ENCODE results near the gene DENND1A.

DNA sequence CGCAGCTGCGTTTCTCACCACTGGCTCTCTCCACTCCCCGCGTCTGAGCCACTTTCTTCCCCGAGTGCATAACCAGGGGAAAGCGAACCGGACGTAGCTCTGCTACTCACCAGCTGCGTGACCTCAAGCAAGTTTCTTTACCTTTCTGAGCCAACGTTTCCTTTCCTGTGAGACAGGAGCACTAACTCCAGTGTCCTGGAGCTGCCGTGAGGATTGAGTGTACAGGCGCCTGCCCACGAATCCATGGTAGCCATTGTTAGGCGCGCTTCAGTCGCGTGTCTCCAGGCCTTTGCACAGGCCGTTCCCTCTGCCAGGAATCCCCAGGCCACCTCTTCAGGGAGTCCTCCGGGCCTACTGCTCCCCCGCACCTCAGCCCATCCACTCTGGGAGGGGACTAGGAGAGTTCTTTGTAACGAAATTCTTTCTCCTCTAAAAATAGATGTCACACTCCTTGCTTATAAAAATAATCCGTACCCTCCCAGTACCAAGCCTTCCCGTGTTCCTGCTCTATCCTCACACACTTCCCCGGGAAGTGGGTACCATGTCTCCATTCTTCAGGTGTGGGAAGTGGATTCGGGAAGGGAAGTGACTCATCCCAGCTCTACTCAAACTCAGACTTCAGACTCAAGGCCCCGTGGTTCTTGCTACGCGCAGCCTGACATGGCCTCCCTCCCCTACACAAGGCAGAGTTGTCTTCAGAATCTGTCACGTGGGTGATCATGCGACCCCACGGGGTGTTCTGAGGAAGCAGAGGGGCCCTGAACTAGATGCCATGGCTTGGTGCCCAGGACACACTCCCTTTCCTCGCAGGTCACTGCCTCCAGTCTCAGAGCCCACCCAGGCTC is 590.0 kb downstream of the DENND1A start:
- no peak for TF ChIP-seq EZH2 (IDR thresholded peaks at IDR 0.05)
- no peak for TF ChIP-seq POLR2AphosphoS5 (IDR thresholded peaks at IDR 0.05; ENCODE audit: borderline replicate concordance, low read depth, low read length)
